ENCODE data around the gene HDGFL2.

DNA sequence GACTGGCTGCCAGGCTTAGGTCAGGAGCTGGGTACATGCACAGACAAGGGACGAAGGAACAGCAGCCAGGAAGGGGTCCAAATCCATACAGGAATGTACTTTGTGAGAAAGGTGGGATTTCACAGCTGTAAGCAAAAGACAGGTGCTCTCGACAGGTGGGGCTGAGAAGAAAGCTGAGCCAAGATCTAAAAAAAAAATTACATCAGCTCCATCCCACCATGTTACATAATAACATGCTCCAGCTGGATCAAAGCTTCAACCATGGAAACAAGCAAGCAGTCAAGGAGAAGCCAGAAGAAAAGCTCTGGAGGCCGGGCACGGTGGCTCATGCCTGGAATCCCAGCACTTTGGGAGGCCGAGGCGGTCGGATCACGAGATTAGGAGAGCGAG is 22.5 kb upstream of the HDGFL2 start:
- TF ChIP-seq, protein P1, sequence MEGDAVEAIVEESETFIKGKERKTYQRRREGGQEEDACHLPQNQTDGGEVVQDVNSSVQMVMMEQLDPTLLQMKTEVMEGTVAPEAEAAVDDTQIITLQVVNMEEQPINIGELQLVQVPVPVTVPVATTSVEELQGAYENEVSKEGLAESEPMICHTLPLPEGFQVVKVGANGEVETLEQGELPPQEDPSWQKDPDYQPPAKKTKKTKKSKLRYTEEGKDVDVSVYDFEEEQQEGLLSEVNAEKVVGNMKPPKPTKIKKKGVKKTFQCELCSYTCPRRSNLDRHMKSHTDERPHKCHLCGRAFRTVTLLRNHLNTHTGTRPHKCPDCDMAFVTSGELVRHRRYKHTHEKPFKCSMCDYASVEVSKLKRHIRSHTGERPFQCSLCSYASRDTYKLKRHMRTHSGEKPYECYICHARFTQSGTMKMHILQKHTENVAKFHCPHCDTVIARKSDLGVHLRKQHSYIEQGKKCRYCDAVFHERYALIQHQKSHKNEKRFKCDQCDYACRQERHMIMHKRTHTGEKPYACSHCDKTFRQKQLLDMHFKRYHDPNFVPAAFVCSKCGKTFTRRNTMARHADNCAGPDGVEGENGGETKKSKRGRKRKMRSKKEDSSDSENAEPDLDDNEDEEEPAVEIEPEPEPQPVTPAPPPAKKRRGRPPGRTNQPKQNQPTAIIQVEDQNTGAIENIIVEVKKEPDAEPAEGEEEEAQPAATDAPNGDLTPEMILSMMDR (IDR thresholded peaks at IDR 0.05; ENCODE audit: low read depth, low read length, poor library complexity, severe bottlenecking) = no peak
- TF ChIP-seq EZH2phosphoT487 (IDR thresholded peaks at IDR 0.05; ENCODE audit: borderline replicate concordance, low read length) = no peak

Data from DOHH2 (cell line).